ENCODE measurements around the gene HSD17B3. TPM values are rescaled to one million over a fixed set of nuclear protein-coding genes. Genes with fewer than 3 reads are reported as not detected.

The HSD17B3 gene
- total and polyA plus RNA-seq, 10 donors, result 0.34 to 3.9 (median 0.87) TPM; not detected in 2

Small RNA genes within 50 kb of the gene (small RNA-seq; reads per million reads assigned to genes)
- 0 reads per million in 4 donors for gene RNU6-1160P

Other genes starting within 250 kb of the HSD17B3 start
- 10 to 100 TPM; 10.9 to 20.9 (median 17.4) TPM for gene SLC35D2, start 81.5 kb upstream of the HSD17B3 start, total RNA-seq
- 10 to 100 TPM in 2 of 3 donors, 1 to 10 TPM in 1; 9.8 to 11.1 (median 10.1) TPM for gene SLC35D2, start 81.5 kb upstream of the HSD17B3 start, polyA plus RNA-seq
- 1 to 10 TPM; 1.2 to 3.7 (median 2.2) TPM for gene ZNF367, start 116.2 kb upstream of the HSD17B3 start, total RNA-seq
- 1 to 10 TPM in 2 of 3 donors, under 1 TPM in 1; 0.93 to 2.1 (median 1.4) TPM for gene ZNF367, start 116.2 kb upstream of the HSD17B3 start, polyA plus RNA-seq
- gene HABP4, start 148.0 kb upstream of the HSD17B3 start, total RNA-seq, result 10 to 100 TPM in 1 of 7 donors, 1 to 10 TPM in 6; 6.3 to 10.6 (median 7.9) TPM
- 1 to 10 TPM; 6.8 to 9.2 (median 7.0) TPM for gene HABP4, start 148.0 kb upstream of the HSD17B3 start, polyA plus RNA-seq

Data from spleen (tissue), 11 donors.